ENCODE measurements around the gene ITGB2. TPM values are rescaled to one million over a fixed set of nuclear protein-coding genes. Genes with fewer than 3 reads are reported as not detected.
A peak's percentile ranks its signal among the peaks of the same experiment; 100 is the strongest.

ITGB2 gene
- total RNA-seq, 1 donor from 2014 or later: 468 TPM

DNA sequence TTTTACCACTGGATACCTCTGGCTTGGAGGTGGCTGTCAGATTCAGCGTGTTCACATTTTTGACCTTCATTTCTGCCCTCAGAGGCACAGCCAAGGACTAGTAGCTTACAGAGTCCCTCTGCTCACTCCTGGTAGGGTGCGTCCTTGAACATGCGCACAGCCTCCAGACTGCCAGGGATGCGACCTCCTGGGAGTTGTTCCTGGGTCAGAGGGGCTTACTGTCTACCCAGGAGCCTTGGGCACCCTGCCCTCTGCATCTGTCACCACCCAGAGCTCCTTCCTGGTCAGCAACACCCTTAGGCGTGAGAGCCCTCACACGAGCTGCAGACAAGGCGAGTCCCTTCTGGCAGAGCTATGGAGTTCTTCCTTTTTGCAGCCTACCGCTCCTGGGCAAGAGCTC, 20.9 kb upstream of the ITGB2 start:
- DNase-seq (no peak), ATAC-seq (no peak)
- Histone ChIP-seq H3K9me3 (no peaks in the 10 kb centered on the region), H3K27ac (no peak overlapping the region), H3K4me1 (peaks cover 22% of the 10 kb centered on the region), H3K4me3 (no peak overlapping the region), H3K27me3 (ENCODE audit: low read depth) (no peaks in the 10 kb centered on the region), H3K36me3 (peaks cover 34% of the 10 kb centered on the region)
- TF ChIP-seq, protein P1, sequence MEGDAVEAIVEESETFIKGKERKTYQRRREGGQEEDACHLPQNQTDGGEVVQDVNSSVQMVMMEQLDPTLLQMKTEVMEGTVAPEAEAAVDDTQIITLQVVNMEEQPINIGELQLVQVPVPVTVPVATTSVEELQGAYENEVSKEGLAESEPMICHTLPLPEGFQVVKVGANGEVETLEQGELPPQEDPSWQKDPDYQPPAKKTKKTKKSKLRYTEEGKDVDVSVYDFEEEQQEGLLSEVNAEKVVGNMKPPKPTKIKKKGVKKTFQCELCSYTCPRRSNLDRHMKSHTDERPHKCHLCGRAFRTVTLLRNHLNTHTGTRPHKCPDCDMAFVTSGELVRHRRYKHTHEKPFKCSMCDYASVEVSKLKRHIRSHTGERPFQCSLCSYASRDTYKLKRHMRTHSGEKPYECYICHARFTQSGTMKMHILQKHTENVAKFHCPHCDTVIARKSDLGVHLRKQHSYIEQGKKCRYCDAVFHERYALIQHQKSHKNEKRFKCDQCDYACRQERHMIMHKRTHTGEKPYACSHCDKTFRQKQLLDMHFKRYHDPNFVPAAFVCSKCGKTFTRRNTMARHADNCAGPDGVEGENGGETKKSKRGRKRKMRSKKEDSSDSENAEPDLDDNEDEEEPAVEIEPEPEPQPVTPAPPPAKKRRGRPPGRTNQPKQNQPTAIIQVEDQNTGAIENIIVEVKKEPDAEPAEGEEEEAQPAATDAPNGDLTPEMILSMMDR (IDR thresholded peaks at IDR 0.05): no peak
- intact Hi-C loops (cut with DNase I): loop anchor here (10.0 kb wide), 1 partner anchor 193 kb away; no protein-coding TSS in a partner anchor

DNA sequence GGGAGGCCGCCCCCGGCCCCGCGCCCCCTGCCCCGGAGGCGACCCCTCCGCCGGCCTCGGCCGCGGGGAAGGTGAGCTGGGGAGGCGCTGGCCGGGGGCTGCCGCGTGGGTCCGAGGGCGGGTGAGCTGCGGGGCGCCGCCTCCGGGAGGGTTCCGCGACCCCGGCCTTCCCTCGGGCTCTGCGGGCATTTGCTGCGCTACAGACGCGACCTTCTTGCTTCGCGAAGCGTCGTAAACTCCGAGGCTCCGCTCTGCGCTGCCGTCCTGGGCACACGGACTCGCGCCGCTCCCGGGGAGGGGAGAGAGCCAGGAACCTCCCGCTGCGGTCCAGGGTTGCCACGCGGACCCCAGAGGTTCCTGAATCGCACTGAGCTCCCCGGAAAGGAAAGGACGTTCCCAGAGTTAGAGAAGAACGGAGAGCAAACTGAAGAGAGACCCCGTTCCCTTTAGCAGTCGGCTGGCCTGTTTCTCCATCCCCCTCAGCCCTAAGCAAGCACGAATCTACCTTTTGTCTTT, 19.5 kb upstream of the ITGB2 start:
- intact Hi-C loops (cut with DNase I): loop anchor here (10.0 kb wide), 1 partner anchor 195 kb away; no protein-coding TSS in a partner anchor
- H3K27me3 ChIP-seq (ENCODE audit: low read depth): no peaks in the 10 kb centered on the region
- H3K4me3 ChIP-seq: peak overlapping the region; percentile 70
- DNase-seq (peak; percentile 58), ATAC-seq (peak; percentile 30 to 43)
- H3K36me3 ChIP-seq: peaks cover 21% of the 10 kb centered on the region
- TF ChIP-seq, protein P1 (IDR thresholded peaks at IDR 0.05): no peak
- peak overlapping the region; percentile 76 for H3K27ac ChIP-seq
- peaks cover 22% of the 10 kb centered on the region for H3K4me1 ChIP-seq
- H3K9me3 ChIP-seq: no peaks in the 10 kb centered on the region

DNA sequence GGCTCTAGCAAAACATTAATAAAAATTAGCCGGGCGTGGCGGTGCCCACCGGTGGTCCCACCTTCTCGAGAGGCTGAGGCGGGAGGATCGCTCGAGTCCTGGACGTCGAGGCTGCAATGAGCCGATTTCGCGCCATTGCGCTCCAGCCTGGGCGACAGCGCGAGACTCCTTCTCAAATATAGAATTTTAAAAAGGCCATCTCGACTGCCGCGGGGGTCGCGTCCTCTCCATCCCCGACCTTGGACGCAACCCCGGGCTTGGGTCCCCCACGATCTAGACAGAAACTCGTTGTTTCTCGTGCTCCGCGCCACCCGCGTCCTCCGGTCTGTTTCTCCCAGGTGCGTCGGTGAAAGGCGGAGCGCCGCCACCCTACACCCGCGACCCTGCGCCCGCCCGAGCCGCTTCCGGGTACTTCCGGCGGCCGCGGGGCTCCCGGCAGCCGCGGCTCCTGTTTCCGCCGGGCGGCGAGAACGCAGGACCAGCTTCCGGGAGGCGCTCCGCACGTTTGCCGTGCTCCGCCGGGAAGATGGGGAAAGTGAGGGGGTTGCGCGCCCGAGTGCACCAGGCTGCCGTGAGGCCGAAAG, 18.9 kb upstream of the ITGB2 start, which contains the start of gene SLX9:
SLX9 (plus strand) TSS at position 498 of the 584 bp plus-strand sequence; CDS start at position 527, 29 bp downstream.
- no peaks in the 10 kb centered on the region for H3K9me3 ChIP-seq
- peak within 1 kb of the TSS; percentile 76 for H3K27ac ChIP-seq
- H3K4me3 ChIP-seq: peak within 1 kb of the TSS; percentile 70
- DNase-seq: peak; percentile 84
- H3K27me3 ChIP-seq (ENCODE audit: low read depth): peaks cover 1% of the 10 kb centered on the region
- H3K36me3 ChIP-seq: peaks cover 15% of the 10 kb centered on the region
- ATAC-seq: peak; percentile 94 to 98
- TF ChIP-seq, protein P1 (IDR thresholded peaks at IDR 0.05): no peak
- peaks cover 22% of the 10 kb centered on the region for H3K4me1 ChIP-seq
- intact Hi-C loops (cut with DNase I): loop anchor here (10.0 kb wide), 1 partner anchor 195 kb away; no protein-coding TSS in a partner anchor

DNA sequence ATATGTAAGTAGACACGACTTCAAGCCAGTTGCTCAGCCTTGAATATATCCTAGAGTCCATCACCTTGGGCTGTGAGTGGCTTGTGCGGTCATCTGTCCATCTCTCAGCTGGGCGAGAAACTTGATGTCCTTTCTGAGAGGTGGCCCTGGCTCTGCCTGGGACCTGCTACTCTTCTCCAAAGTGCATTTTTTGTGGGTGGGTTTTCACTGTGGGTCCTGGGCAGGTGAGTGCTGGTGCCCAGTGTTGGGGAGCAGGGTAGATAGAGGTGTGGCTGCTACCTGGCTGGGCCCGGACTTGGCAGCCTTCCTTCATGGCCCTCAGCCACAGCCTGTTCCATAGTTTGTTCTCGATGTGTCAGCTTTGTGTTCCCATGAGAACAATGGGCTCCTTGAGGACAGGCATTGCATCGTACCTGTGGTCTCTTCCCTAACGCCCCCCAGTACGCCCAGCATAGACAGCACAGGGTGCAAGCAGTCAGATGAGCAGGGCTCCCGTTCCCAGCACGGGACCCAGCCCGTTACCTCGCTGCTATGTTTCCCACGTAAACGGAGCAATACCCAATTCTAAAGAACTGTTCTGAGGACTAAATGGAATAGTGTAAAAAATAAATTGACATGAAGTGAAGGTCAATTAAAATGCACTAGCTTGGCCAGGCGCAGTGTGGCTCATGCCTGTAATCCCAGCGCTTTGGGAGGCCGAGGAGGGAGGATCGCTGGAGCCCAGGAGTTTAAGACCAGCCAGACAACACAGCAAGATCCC, 18.3 kb upstream of the ITGB2 start:
- Histone ChIP-seq H3K9me3 (no peaks in the 10 kb centered on the region), H3K4me1 (peaks cover 22% of the 10 kb centered on the region), H3K27ac (peak overlapping the region; percentile 76), H3K27me3 (ENCODE audit: low read depth) (peaks cover 5% of the 10 kb centered on the region), H3K36me3 (peaks cover 8% of the 10 kb centered on the region), H3K4me3 (peak overlapping the region; percentile 70)
- DNase-seq: peak; percentile 33
- intact Hi-C loops (cut with DNase I): no loop called here
- no peak for ATAC-seq
- TF ChIP-seq, protein P1 (IDR thresholded peaks at IDR 0.05): no peak

DNA sequence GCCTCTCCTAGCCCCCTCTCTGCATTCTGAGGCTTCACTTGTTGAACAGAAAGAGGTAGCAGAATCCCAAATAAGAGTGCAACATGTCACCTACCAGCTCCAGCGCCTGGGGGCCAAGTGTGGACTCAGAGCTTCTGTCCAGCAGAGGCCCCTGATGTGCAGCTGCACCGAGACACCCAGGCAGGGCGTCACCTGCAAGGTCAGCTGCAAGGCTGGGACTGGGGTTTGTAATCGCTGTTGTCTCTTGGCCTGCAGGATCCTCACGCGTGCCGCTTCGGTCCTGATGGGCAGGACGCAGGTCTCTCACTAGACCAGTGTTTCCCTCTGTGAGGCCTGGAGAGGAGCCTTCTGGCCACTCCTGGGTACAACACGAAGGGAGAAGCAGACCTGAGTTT, 14.8 kb upstream of the ITGB2 start:
- H3K4me3 ChIP-seq: no peak overlapping the region
- peaks cover 37% of the 10 kb centered on the region for H3K4me1 ChIP-seq
- no peaks in the 10 kb centered on the region for H3K9me3 ChIP-seq
- no peak overlapping the region for H3K27ac ChIP-seq
- TF ChIP-seq, protein P1 (IDR thresholded peaks at IDR 0.05): no peak
- DNase-seq (peak; percentile 28), ATAC-seq (no peak)
- intact Hi-C loops (cut with DNase I): no loop called here
- no peaks in the 10 kb centered on the region for H3K36me3 ChIP-seq
- peaks cover 39% of the 10 kb centered on the region for H3K27me3 ChIP-seq (ENCODE audit: low read depth)

Data from lower lobe of right lung (tissue), 2 donors.